Mammary microvascular endothelial cell (primary cell): ENCODE measurements around the gene RAB3GAP2. TPM values are rescaled to one million over a fixed set of nuclear protein-coding genes. Genes with fewer than 3 reads are reported as not detected.

ENCODE experiments used
- total RNA-seq: library from RNA; depleted of rRNA; stranded (reverse); fragments of >200 nt; gene quantifications from 2 replicates; pipeline ENCODE4 v1.2.3, GENCODE V29; 2015

Gene RAB3GAP2
- total RNA-seq = 17.6 and 18.3 TPM in 2 replicates

DNA sequence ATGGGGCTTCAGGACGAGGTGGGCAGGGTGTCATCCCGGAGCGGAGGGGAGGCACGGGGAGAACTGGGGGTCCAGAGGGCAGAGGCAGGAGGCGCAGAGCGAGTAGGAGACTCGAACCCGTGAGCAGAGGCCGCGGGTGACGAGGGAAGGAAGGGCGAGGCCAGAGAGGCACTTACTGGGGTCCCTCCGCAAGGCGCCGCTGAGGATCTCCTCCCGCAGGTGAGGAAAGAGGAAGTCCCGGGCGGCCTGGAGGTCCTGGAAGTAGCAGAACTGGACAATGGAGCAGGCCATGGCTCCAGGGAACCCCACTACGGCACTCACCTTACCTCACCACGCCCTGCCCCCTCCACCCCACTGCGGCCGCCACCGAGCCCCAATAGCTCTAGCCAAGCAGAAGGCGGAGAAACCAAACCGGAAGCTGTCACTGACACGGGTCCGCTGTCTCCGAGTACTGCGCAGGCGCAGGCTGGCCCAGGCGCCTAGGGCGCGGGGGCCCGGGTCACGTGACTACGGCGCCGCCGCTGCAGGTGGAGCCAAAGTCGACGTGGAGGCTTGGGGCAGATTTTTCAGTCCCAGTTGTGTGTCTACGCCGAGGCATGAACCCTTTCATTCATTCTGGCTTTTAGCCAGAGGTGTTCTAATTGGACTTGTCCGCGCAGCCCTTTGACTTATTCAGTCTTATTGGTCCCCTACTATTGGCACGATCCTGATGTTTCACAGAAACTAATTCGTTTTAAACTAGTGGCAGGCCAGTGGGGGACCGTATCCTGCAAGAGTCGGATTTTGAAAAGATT is at the start of gene RAB3GAP2:
RAB3GAP2 (minus strand) TSS at position 407 of the 794 bp plus-strand sequence; CDS start at position 291, 116 bp downstream.

Other genes starting within 250 kb of the RAB3GAP2 start
- 84.2 and 85.5 TPM in 2 replicates for gene EPRS1, start 225.9 kb downstream of the RAB3GAP2 start, total RNA-seq
- gene BPNT1, start 182.7 kb downstream of the RAB3GAP2 start, total RNA-seq = 24.2 and 28.6 TPM in 2 replicates
- gene IARS2, start 178.3 kb downstream of the RAB3GAP2 start, total RNA-seq = 77.5 and 80.2 TPM in 2 replicates